Lower lobe of right lung (tissue), 2 donors: ENCODE measurements around the gene C20orf141. TPM values are rescaled to one million over a fixed set of nuclear protein-coding genes. Genes with fewer than 3 reads are reported as not detected.
"Not testable (repeated sequence)": the region's sequence is repeated elsewhere in the genome, so short reads cannot be mapped to it uniquely, and the experiment has no call there.

Source experiments
- ATAC-seq, 2 donors: fragments of 200-7000 bp; cut with Tn5 transposase; one replicate each; pipeline ENCODE4 v1.9.1; 2020 to 2022; ENCODE audit warnings: mild to moderate bottlenecking in 2 of 2, moderate library complexity in 2 of 2
- DNase-seq: peaks from one replicate; pipeline ENCODE4 v3.0.0-alpha.2; 2020
- H3K27ac ChIP-seq: fragments of 200-600 bp; one replicate; pipeline ENCODE4 v1.8.0; 2022
- H3K27me3 ChIP-seq: fragments of 200-600 bp; one replicate; pipeline ENCODE4 v1.8.0; 2022; ENCODE audit warnings: low read depth
- H3K36me3 ChIP-seq: fragments of 200-600 bp; one replicate; pipeline ENCODE4 v1.8.0; 2022; ENCODE audit warnings: mild to moderate bottlenecking
- H3K4me1 ChIP-seq: fragments of 200-600 bp; one replicate; pipeline ENCODE4 v1.8.0; 2022
- H3K4me3 ChIP-seq: fragments of 200-600 bp; one replicate; pipeline ENCODE4 v1.8.0; 2022; ENCODE audit warnings: mild to moderate bottlenecking
- H3K9me3 ChIP-seq: fragments of 200-600 bp; one replicate; pipeline ENCODE4 v1.8.0; 2022
- intact Hi-C: fragments of 100-400 bp; cut with DNase I; formaldehyde crosslinking; loops from one replicate; pipeline ENCODE4 v1.11.0; 2022
- long read RNA-seq: library from polyadenylated mRNA; unstranded; transcript quantifications from one replicate; pipeline ENCODE4 v2.0.0, GENCODE V29; 2021
- total RNA-seq: library from RNA; stranded (reverse); fragmentation: NEBNext Ultra II Directional; extraction: Animal tissue kit (Norgen Biotek cat#: 25700); gene quantifications from one replicate; pipeline ENCODE4 v1.2.1, GENCODE V29; 2021
- TF ChIP-seq, protein P1 (sequence below): fragments of 200-600 bp; IDR thresholded peaks from one replicate; pipeline ENCODE4 v1.8.0; 2022; ENCODE audit warnings: antibody characterized with exemption, mild to moderate bottlenecking
- donor health status: DM: no; HTN: yes; CAD: no; lungs with severe emphysema.

C20orf141 gene, protein sequence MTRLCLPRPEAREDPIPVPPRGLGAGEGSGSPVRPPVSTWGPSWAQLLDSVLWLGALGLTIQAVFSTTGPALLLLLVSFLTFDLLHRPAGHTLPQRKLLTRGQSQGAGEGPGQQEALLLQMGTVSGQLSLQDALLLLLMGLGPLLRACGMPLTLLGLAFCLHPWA
- total RNA-seq = not detected
- long read RNA-seq = 0 reads

DNA sequence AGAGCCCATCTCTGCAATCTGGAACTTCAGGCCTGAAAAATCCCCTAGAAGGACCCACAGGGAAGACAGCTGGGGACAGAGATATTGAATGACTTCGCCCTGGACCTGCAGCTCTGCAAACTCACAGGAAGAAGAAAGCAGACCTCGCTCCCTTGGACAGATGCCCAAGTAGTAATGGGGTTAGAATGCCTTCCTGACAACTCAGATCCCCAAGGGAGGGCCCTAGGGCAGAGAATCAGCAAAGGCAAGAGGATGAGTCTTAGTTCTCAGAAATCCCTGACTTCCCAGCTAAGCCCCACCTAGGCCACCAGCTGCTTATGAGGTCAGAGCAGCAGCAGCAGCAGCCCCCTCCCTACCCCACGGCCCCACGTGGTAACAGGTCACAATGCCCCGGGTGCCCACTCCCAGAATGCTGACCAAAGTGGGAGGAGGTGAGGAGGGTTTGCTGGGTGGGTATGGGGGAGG, at the start of gene C20orf141:
TSS of gene C20orf141 (plus strand) at position 401 of the 465 bp plus-strand sequence. CDS start 198 bp downstream, outside the sequence.
- Histone ChIP-seq H3K4me3 (no peak within 1 kb of the TSS), H3K27me3 (peaks cover 6% of the 10 kb centered on the region), H3K9me3 (peaks cover 6% of the 10 kb centered on the region), H3K36me3 (no peaks in the 10 kb centered on the region), H3K4me1 (no peaks in the 10 kb centered on the region), H3K27ac (no peak within 1 kb of the TSS)
- ATAC-seq (peak; percentile 7 to 9), DNase-seq (no peak)
- TF ChIP-seq, protein P1, sequence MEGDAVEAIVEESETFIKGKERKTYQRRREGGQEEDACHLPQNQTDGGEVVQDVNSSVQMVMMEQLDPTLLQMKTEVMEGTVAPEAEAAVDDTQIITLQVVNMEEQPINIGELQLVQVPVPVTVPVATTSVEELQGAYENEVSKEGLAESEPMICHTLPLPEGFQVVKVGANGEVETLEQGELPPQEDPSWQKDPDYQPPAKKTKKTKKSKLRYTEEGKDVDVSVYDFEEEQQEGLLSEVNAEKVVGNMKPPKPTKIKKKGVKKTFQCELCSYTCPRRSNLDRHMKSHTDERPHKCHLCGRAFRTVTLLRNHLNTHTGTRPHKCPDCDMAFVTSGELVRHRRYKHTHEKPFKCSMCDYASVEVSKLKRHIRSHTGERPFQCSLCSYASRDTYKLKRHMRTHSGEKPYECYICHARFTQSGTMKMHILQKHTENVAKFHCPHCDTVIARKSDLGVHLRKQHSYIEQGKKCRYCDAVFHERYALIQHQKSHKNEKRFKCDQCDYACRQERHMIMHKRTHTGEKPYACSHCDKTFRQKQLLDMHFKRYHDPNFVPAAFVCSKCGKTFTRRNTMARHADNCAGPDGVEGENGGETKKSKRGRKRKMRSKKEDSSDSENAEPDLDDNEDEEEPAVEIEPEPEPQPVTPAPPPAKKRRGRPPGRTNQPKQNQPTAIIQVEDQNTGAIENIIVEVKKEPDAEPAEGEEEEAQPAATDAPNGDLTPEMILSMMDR = no peak
- intact Hi-C loops = no loop called here

DNA sequence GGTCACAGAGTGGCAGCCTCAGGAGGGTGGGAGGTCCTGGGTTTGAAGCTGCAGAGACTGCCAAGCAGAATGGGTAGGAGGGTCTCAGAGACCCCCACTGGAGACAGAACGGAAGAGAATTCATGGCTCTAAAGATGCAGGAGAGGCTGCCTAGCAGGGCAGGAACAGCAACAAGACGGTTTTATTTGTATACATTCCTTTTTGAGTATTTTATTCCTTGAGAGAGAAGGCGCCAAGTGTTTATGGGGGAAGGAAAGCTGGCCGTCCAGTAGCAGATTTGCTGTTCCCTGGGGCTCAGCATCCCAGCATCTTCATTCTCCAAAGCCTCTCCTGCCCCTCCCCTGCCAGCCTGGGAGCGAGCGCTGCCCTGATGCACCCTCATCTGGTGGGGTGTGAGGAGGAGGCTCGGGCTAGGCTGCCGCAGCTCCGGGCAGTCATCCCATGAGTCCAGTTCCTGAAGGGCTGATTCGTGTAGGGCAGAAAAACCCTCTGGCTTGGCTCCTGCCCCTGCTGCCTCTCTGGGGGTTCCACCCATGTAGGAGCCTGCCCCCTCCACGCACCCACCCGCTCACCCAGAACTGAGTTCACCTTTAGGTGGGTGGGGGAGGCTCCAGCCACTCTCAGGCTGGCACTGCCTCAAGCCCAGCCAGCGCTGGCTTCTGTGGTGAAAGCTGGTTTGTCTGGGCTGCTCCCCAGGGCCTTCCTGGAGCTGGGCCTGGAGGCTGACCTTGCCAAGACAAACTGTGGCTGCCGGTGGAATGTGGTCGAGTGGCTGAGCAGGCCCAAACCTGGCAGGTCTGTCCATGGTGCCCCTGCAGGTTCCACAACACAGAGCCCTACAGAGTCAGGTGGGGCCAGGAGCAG, 46.8 kb upstream of the C20orf141 start:
- no peaks in the 10 kb centered on the region for H3K9me3 ChIP-seq
- ATAC-seq = peak; percentile 96 to 98
- no peak overlapping the region for H3K4me3 ChIP-seq
- H3K36me3 ChIP-seq = no peaks in the 10 kb centered on the region
- peak overlapping the region; percentile 59 for H3K27ac ChIP-seq
- peak; percentile 91 for DNase-seq
- H3K27me3 ChIP-seq = peaks cover 28% of the 10 kb centered on the region
- intact Hi-C loops = no loop called here
- TF ChIP-seq, protein P1 = no peak
- H3K4me1 ChIP-seq = no peaks in the 10 kb centered on the region

DNA sequence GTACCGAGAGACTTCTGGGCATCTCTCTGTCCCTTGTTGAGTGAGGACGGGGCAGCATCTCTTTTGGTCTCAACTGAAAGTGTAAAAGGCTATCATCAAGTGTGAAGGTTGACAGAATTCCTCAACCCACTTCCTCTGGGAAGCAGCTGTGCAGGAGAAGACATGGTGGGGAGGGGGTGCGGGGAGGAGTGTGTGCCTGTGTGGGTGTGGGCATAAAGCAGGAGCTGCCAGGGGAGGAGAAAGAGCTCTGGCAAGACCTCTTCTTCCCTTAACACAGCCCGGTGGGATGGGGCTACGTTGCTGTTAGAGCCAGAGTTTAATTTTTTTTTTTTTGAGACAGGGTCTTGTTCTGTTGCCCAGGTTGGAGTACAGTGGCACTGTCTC, 46.2 kb upstream of the C20orf141 start:
- Histone ChIP-seq H3K4me3 (no peak overlapping the region), H3K4me1 (no peaks in the 10 kb centered on the region), H3K9me3 (no peaks in the 10 kb centered on the region), H3K27me3 (peaks cover 24% of the 10 kb centered on the region), H3K36me3 (no peaks in the 10 kb centered on the region), H3K27ac (no peak overlapping the region)
- TF ChIP-seq, protein P1 = no peak
- ATAC-seq = peak; percentile 24 to 29
- DNase-seq = no peak
- intact Hi-C loops = no loop called here

DNA sequence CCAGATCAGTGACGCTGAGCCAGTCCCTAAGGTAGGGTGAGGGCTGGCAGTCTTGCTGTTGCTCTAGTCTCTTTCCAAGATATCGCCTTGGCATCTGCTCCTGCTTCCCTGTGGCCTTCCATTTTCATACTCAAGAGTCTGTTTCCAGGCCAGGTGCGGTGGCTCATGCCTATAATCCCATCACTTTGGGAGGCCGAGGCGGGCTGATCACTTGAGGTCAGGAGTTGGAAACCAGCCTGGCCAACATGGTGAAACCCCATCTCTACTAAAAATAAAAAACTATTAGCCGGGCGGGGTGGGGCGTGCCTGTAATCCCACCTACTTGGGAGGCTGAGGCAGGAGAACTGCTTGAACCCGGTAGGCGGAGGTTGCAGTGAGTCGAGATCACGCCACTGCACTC, 44.7 kb upstream of the C20orf141 start:
- ATAC-seq, DNase-seq, H3K9me3 ChIP-seq, H3K36me3 ChIP-seq, H3K27ac ChIP-seq, H3K4me1 ChIP-seq, H3K4me3 ChIP-seq, intact Hi-C loops: not testable (repeated sequence)
- H3K27me3 ChIP-seq = peaks cover 21% of the 10 kb centered on the region

DNA sequence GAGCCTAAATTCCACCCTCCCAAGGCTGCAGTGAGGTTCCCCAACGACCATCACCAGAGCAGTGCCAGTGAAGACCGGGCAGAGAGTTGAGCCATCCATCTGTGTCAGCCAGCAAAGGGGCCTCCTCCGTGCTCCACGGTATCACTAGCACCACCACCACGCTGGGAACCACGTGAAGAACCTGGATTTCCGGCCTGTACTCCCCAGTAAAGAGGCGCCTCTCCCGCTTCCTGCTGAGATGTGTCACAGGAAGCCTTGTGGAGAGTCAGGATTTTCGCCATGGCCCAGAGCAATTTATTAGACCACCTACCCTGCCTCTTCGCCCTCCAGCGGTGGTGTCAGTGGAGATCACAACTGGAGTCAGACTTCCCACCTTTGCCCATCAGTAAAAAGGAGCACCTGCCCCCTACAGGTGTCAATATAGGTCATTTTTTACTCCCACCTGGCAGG, 43.1 kb upstream of the C20orf141 start:
- Histone ChIP-seq H3K27ac (no peak overlapping the region), H3K4me1 (no peaks in the 10 kb centered on the region), H3K36me3 (no peaks in the 10 kb centered on the region), H3K9me3 (no peaks in the 10 kb centered on the region), H3K4me3 (no peak overlapping the region), H3K27me3 (peaks cover 17% of the 10 kb centered on the region)
- no peak for ATAC-seq
- TF ChIP-seq, protein P1 = no peak
- intact Hi-C loops = no loop called here
- DNase-seq = no peak

DNA sequence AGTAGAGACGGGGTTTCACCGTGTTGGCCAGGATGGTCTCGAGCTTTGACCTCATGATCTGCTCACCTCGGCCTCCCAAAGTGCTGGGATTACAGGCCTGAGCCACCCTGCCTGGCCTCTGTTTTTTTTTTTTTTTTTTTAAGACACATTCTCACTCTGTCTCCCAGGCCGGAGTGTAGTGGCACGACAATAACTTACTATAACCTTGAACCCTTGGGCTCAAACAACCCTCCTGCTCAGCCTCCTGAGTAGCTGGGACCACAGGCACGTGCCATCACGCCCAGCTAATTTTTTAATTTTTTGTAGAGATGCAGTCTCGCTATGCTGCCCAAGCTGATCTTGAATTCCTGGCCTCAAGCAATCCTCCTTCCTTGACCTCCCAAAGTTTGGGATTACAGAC, 41.0 kb upstream of the C20orf141 start:
- H3K36me3 ChIP-seq = no peaks in the 10 kb centered on the region
- no peaks in the 10 kb centered on the region for H3K4me1 ChIP-seq
- TF ChIP-seq, protein P1 = no peak
- H3K27me3 ChIP-seq = peaks cover 5% of the 10 kb centered on the region
- H3K9me3 ChIP-seq = no peaks in the 10 kb centered on the region
- no peak for ATAC-seq
- H3K27ac ChIP-seq = no peak overlapping the region
- intact Hi-C loops = no loop called here
- DNase-seq = no peak
- H3K4me3 ChIP-seq = no peak overlapping the region
